ENCODE results near the gene RIBC2. TPM values are rescaled to one million over a fixed set of nuclear protein-coding genes. Genes with fewer than 3 reads are reported as not detected.

Gene RIBC2
- total and polyA plus RNA-seq, 2 of the 4 experiments (the other 2 are of a cell fraction): 0.29 to 0.36 TPM

DNA sequence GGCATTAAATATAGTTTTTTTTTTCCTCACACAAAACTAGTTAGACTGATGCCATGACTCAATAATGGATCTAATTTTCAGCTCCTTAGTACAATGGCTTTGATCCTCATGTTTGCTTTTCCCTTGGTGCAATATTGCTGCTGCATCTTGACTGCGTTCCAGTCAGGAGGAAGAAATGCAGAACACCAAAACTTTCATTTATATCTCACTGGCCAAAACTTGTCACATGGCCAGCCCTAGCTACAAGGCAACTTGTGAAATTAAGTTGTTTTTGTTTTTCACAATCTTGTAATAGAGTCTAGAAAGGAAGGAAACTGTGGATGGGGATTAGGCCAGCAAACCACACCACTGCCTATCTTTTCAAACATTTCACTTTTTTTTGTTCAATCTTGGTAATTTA lies 36.8 kb upstream of the RIBC2 start:
- no peak overlapping the region for H2AFZ ChIP-seq (replicated peaks; ENCODE audit: low read length, poor library complexity)
- dilution Hi-C loops (cut with HindIII; ENCODE audit: low sequenced_read_pairs, unreplicated experiment): no loop called here
- ChIA-PET CTCF (no interaction called here), POLR2A (ENCODE audit: unreplicated experiment) (no interaction called here)
- no peak overlapping the region for H2BK15ac ChIP-seq (ENCODE audit: low read depth, low read length)
- H3K27me3 ChIP-seq (ENCODE audit: control insufficient read depth, insufficient read depth, low read length): peaks cover 8% of the 10 kb centered on the region
- in situ Hi-C loops (cut with MboI; ENCODE audit: low sequenced_read_pairs): no loop called here
- no TSS peak for BruUV-seq (replicated peaks)
- no peak overlapping the region for H3K14ac ChIP-seq (replicated peaks; ENCODE audit: low read depth, low read length)
- no peak overlapping the region for H3K4ac ChIP-seq (ENCODE audit: low read depth, low read length)
- no peak overlapping the region for H4K8ac ChIP-seq (ENCODE audit: low read depth in 2 of 2, low read length in 2 of 2)
- ATAC-seq (ENCODE audit: low read depth) (no peak), DNase-seq (no peak)
- H3K9ac ChIP-seq (ENCODE audit: low read depth, low read length): no peak overlapping the region
- no peak overlapping the region for H3K4me3 ChIP-seq (ENCODE audit: insufficient read depth, low read depth, low read length)
- no peak overlapping the region for H3K27ac ChIP-seq (ENCODE audit: insufficient read depth, low read length)
- intact Hi-C loops (cut with micrococcal nuclease): no loop called here
- H2AK5ac ChIP-seq (ENCODE audit: low read depth, low read length): no peak overlapping the region
- no peak overlapping the region for H4K91ac ChIP-seq (ENCODE audit: insufficient read depth, low read depth, low read length)
- H3K79me1 ChIP-seq (ENCODE audit: low read depth in 1 of 2, low read length in 2 of 2): no peaks in the 10 kb centered on the region
- no peaks in the 10 kb centered on the region for H3K9me3 ChIP-seq (ENCODE audit: control insufficient read depth, insufficient read depth, low read length)
- no peaks in the 10 kb centered on the region for H3K9me1 ChIP-seq (ENCODE audit: insufficient read depth, low read length)
- H3K4me2 ChIP-seq (ENCODE audit: low read depth, low read length): no peak overlapping the region
- no peak overlapping the region for H4K5ac ChIP-seq (ENCODE audit: low read depth, low read length)
- no peak overlapping the region for H2AK9ac ChIP-seq (replicated peaks; ENCODE audit: low read depth, low read length, poor library complexity)
- no peaks in the 10 kb centered on the region for H4K20me1 ChIP-seq (ENCODE audit: insufficient read depth, low read length)
- no peak overlapping the region for H2BK120ac ChIP-seq (ENCODE audit: low read depth, low read length)
- H3K18ac ChIP-seq (ENCODE audit: low read depth, low read length): no peak overlapping the region
- no peaks in the 10 kb centered on the region for H3K36me3 ChIP-seq (ENCODE audit: control insufficient read depth, insufficient read depth, low read length)
- H2BK5ac ChIP-seq (ENCODE audit: low read depth, low read length, poor library complexity, severe bottlenecking): no peak overlapping the region
- H3K56ac ChIP-seq (ENCODE audit: extremely low read depth, insufficient read depth, low read length): no peak overlapping the region
- H3K4me1 ChIP-seq (ENCODE audit: control insufficient read depth, insufficient read depth, low read length): no peaks in the 10 kb centered on the region
- no CpG with 5 or more reads among the region's 1 CpG for WGBS, 2 experiments (ENCODE audit: extremely low coverage in 2 of 2, insufficient read length in 1 of 2)
- TF ChIP-seq, protein P1, sequence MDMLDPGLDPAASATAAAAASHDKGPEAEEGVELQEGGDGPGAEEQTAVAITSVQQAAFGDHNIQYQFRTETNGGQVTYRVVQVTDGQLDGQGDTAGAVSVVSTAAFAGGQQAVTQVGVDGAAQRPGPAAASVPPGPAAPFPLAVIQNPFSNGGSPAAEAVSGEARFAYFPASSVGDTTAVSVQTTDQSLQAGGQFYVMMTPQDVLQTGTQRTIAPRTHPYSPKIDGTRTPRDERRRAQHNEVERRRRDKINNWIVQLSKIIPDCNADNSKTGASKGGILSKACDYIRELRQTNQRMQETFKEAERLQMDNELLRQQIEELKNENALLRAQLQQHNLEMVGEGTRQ (IDR thresholded peaks at IDR 0.05; ENCODE audit: low read depth, low read length): no peak; the same call in 1 of the 2 replicates
- TF ChIP-seq NFE2L2 (IDR thresholded peaks at IDR 0.05; ENCODE audit: low read depth, low read length) (no peak), CEBPB (IDR thresholded peaks at IDR 0.05; ENCODE audit: low read depth, low read length) (no peak), SMC3 (IDR thresholded peaks at IDR 0.05; ENCODE audit: low read depth, low read length) (no peak), RAD21 (IDR thresholded peaks at IDR 0.05; ENCODE audit: low read length) (no peak), RCOR1 (IDR thresholded peaks at IDR 0.05; ENCODE audit: insufficient replicate concordance, low read length) (no peak), MAZ (IDR thresholded peaks at IDR 0.05; ENCODE audit: borderline replicate concordance, low read depth, low read length) (no peak), MAFK (IDR thresholded peaks at IDR 0.05; ENCODE audit: low read depth, low read length) (no peak), CHD1 (IDR thresholded peaks at IDR 0.05; ENCODE audit: low read depth, low read length) (no peak), MXI1 (IDR thresholded peaks at IDR 0.05; ENCODE audit: borderline replicate concordance, low read depth, low read length) (no peak), POLR2A (IDR thresholded peaks at IDR 0.05; ENCODE audit: low read depth, low read length) (no peak), FOS (IDR thresholded peaks at IDR 0.05; ENCODE audit: low read depth, low read length) (no peak), BHLHE40 (IDR thresholded peaks at IDR 0.05; ENCODE audit: low read depth, low read length) (no peak), RFX5 (IDR thresholded peaks at IDR 0.05; ENCODE audit: low read depth, low read length) (no peak)
- TF ChIP-seq, protein P2, sequence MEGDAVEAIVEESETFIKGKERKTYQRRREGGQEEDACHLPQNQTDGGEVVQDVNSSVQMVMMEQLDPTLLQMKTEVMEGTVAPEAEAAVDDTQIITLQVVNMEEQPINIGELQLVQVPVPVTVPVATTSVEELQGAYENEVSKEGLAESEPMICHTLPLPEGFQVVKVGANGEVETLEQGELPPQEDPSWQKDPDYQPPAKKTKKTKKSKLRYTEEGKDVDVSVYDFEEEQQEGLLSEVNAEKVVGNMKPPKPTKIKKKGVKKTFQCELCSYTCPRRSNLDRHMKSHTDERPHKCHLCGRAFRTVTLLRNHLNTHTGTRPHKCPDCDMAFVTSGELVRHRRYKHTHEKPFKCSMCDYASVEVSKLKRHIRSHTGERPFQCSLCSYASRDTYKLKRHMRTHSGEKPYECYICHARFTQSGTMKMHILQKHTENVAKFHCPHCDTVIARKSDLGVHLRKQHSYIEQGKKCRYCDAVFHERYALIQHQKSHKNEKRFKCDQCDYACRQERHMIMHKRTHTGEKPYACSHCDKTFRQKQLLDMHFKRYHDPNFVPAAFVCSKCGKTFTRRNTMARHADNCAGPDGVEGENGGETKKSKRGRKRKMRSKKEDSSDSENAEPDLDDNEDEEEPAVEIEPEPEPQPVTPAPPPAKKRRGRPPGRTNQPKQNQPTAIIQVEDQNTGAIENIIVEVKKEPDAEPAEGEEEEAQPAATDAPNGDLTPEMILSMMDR (conservative IDR thresholded peaks at IDR 0.05; ENCODE audit: low read depth, low read length): no peak
- TF ChIP-seq, protein P3, sequence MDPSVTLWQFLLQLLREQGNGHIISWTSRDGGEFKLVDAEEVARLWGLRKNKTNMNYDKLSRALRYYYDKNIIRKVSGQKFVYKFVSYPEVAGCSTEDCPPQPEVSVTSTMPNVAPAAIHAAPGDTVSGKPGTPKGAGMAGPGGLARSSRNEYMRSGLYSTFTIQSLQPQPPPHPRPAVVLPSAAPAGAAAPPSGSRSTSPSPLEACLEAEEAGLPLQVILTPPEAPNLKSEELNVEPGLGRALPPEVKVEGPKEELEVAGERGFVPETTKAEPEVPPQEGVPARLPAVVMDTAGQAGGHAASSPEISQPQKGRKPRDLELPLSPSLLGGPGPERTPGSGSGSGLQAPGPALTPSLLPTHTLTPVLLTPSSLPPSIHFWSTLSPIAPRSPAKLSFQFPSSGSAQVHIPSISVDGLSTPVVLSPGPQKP (IDR thresholded peaks at IDR 0.05; ENCODE audit: borderline replicate concordance, low read depth, low read length): no peak
- H3K23ac ChIP-seq (ENCODE audit: low read depth, low read length): no peak overlapping the region
- no peak overlapping the region for H2BK20ac ChIP-seq (ENCODE audit: low read depth, low read length)

Data from IMR-90 (cell line).